IPS-15b (cell line): Measurements from ENCODE around the gene ZNF232.
"Not testable (repeated sequence)": the region's sequence is repeated elsewhere in the genome, so short reads cannot be mapped to it uniquely, and the experiment has no call there.

Experiments
- H3K27me3 ChIP-seq: one replicate; pipeline ENCODE4 v1.6.1; 2013; ENCODE audit warnings: low read length; ENCODE audit not compliant: control insufficient read depth, insufficient read depth
- H3K36me3 ChIP-seq: one replicate; pipeline ENCODE4 v1.6.1; 2013; ENCODE audit warnings: low read length; ENCODE audit not compliant: control insufficient read depth, insufficient read depth
- H3K4me1 ChIP-seq: one replicate; pipeline ENCODE4 v1.6.1; 2013; ENCODE audit warnings: mild to moderate bottlenecking, low read length; ENCODE audit not compliant: control insufficient read depth, insufficient read depth
- H3K4me3 ChIP-seq: one replicate; pipeline ENCODE4 v1.5.1; 2013; ENCODE audit warnings: low read depth, low read length
- H3K9ac ChIP-seq: one replicate; pipeline ENCODE4 v1.6.1; 2013; ENCODE audit warnings: low read depth, mild to moderate bottlenecking, low read length
- H3K9me3 ChIP-seq: one replicate; pipeline ENCODE4 v1.6.1; 2013; ENCODE audit warnings: mild to moderate bottlenecking, low read length; ENCODE audit not compliant: control insufficient read depth, insufficient read depth

ZNF232 gene

GRCh38 chr17:5078106-5079028, 33.3 kb downstream of the ZNF232 start, which contains the start of gene ZFP3:
TSS of gene ZFP3 (plus strand) at chr17:5078467. CDS start at chr17:5091505, 13,038 bp downstream.
- no peaks in the 10 kb centered on the region for H3K36me3 ChIP-seq
- H3K27me3 ChIP-seq: peaks cover 8% of the 10 kb centered on the region
- peak within 1 kb of the TSS; percentile 61 for H3K9ac ChIP-seq
- no peaks in the 10 kb centered on the region for H3K9me3 ChIP-seq
- H3K4me1 ChIP-seq: peaks cover 12% of the 10 kb centered on the region
- H3K4me3 ChIP-seq: peak within 1 kb of the TSS; percentile 65

- Histone ChIP-seq H3K36me3 (no peaks in the 10 kb centered on the region), H3K4me1 (peaks cover 12% of the 10 kb centered on the region), H3K27me3 (peaks cover 8% of the 10 kb centered on the region), H3K4me3 (peak overlapping the region; percentile 65), H3K9me3 (no peaks in the 10 kb centered on the region), H3K9ac (peak overlapping the region; percentile 61)
Observed at GRCh38 chr17:5077781-5078105, 33.9 kb downstream of the ZNF232 start.

- H3K36me3 ChIP-seq, H3K4me3 ChIP-seq, H3K9me3 ChIP-seq, H3K27me3 ChIP-seq: not testable (repeated sequence)
- Histone ChIP-seq H3K9ac (peak overlapping the region; percentile 61), H3K4me1 (peaks cover 12% of the 10 kb centered on the region)
Observed at GRCh38 chr17:5077275-5077674, 34.4 kb downstream of the ZNF232 start.

GRCh38 chr17:5075472-5075871, 36.2 kb downstream of the ZNF232 start:
- not testable (repeated sequence) for H3K36me3 ChIP-seq, H3K9ac ChIP-seq, H3K27me3 ChIP-seq, H3K9me3 ChIP-seq, H3K4me3 ChIP-seq
- H3K4me1 ChIP-seq: peaks cover 12% of the 10 kb centered on the region

GRCh38 chr17:5069724-5070123, 42.0 kb downstream of the ZNF232 start:
- Histone ChIP-seq H3K27me3 (no peaks in the 10 kb centered on the region), H3K9ac (no peak overlapping the region)

GRCh38 chr17:5068236-5068635, 43.4 kb downstream of the ZNF232 start:
- Histone ChIP-seq H3K9ac (no peak overlapping the region), H3K36me3 (no peaks in the 10 kb centered on the region), H3K4me3 (no peak overlapping the region), H3K27me3 (no peaks in the 10 kb centered on the region), H3K9me3 (no peaks in the 10 kb centered on the region), H3K4me1 (no peaks in the 10 kb centered on the region)

More at GRCh38 chr17:5069724-5070123, 42.0 kb downstream of the ZNF232 start:
- no peak overlapping the region for H3K4me3 ChIP-seq
- peaks cover 4% of the 10 kb centered on the region for H3K4me1 ChIP-seq
- H3K9me3 ChIP-seq: no peaks in the 10 kb centered on the region
- no peaks in the 10 kb centered on the region for H3K36me3 ChIP-seq

- no peak overlapping the region for H3K9ac ChIP-seq
- H3K36me3 ChIP-seq: no peaks in the 10 kb centered on the region
- no peaks in the 10 kb centered on the region for H3K9me3 ChIP-seq
Observed at GRCh38 chr17:5065227-5065744, 46.4 kb downstream of the ZNF232 start.

More at GRCh38 chr17:5065227-5065744, 46.4 kb downstream of the ZNF232 start:
- Histone ChIP-seq H3K4me3 (no peak overlapping the region), H3K4me1 (no peaks in the 10 kb centered on the region), H3K27me3 (no peaks in the 10 kb centered on the region)
